HCT116 (cell line): Measurements from ENCODE around the gene CTIF. TPM values are rescaled to one million over a fixed set of nuclear protein-coding genes. Genes with fewer than 3 reads are reported as not detected.
A peak's percentile ranks its signal among the peaks of the same experiment; 100 is the strongest.

Experiments used
- ATAC-seq: fragments of 200-7000 bp; cut with Tn5 transposase; 2 replicates; pipeline ENCODE4 v1.9.1; 2020; ENCODE audit warnings: mild to moderate bottlenecking, moderate library complexity
- BruUV-seq: library from RNA; stranded (reverse); fragments of 400-500 nt; replicated peaks from 2 replicates; lab custom pipeline; 2021; lab: Mats Ljungman, UMichigan
- CTCF ChIA-PET: fragments of 300-600 bp; sonication (Branson Sonifier 250); formaldehyde crosslinking; loops from one replicate; lab custom pipeline; 2021; ENCODE audit warnings: antibody characterized with exemption; lab: Charles Lee
- POLR2A ChIA-PET: fragments of 300-600, 350-600 bp; sonication (Branson Sonifier 250); formaldehyde crosslinking; loops from one replicate; lab custom pipeline; 2021; ENCODE audit warnings: antibody characterized with exemption; lab: Charles Lee
- RAD21 ChIA-PET, 2 experiments: fragments of 300-600 bp; sonication (Branson Sonifier 250); formaldehyde crosslinking; loops; one replicate each; lab custom pipeline; 2023; ENCODE audit warnings: low total read pairs in 2 of 2; ENCODE audit not compliant: uncharacterized antibody in 2 of 2, unreplicated experiment in 2 of 2, low non-redundant PET in 1 of 2; lab: Charles Lee
- DNase-seq: peaks from one replicate; pipeline ENCODE4 v3.0.0-alpha.2; 2010; ENCODE audit warnings: low read depth, low spot score
- H2AFZ ChIP-seq: fragments of 200-600 bp; shearing (Covaris generic), sonication (generic); 2 replicates; pipeline ENCODE4 v1.6.1; 2017; ENCODE audit warnings: low read depth, mixed run types, mixed read lengths, antibody characterized with exemption, low read length; ENCODE audit not compliant: poor library complexity, severe bottlenecking
- H3K27ac ChIP-seq: 2 replicates; pipeline ENCODE4 v1.5.1; 2012; ENCODE audit warnings: low read depth, low read length
- H3K27me3 ChIP-seq: fragments of 200-600 bp; sonication (generic); 2 replicates; pipeline ENCODE4 v1.6.1; 2016; ENCODE audit warnings: mixed run types, low read length, mixed read lengths; ENCODE audit not compliant: insufficient read depth
- H3K36me3 ChIP-seq, 2 experiments: fragments of 200-500 bp in 1 of 2; fragments of 200-600 bp in 1 of 2; sonication (Bioruptor generic) in 1 of 2; sonication (generic) in 1 of 2; 2 replicates each; pipeline versions ENCODE4 v1.5.1 to v1.6.1; 2014 to 2016; ENCODE audit warnings: low read length in 2 of 2, inconsistent platforms in 1 of 2, mixed read lengths in 1 of 2, mixed run types in 1 of 2; ENCODE audit not compliant: insufficient read depth in 2 of 2, control insufficient read depth in 1 of 2
- H3K4me1 ChIP-seq, 2 experiments: fragments of 200-600 bp in 1 of 2; sonication (generic) in 1 of 2; 2 replicates each; pipeline versions ENCODE4 v1.5.1 to v1.6.1; 2012 to 2017; ENCODE audit warnings: low read length in 2 of 2, inconsistent platforms in 1 of 2, mild to moderate bottlenecking in 1 of 2, mixed read lengths in 1 of 2, mixed run types in 1 of 2, moderate library complexity in 1 of 2; ENCODE audit not compliant: insufficient read depth in 2 of 2, control insufficient read depth in 1 of 2
- H3K4me2 ChIP-seq: fragments of 200-600 bp; sonication (generic); 2 replicates; pipeline ENCODE4 v1.6.1; 2017; ENCODE audit warnings: mixed run types, low read length, mixed read lengths
- H3K4me3 ChIP-seq, 2 experiments: fragments of 200-600 bp in 1 of 2; sonication (generic) in 1 of 2; replicated peaks in 1 of 2; 2 replicates each; pipeline ENCODE4 v1.5.1; 2011 to 2016; ENCODE audit warnings: low read length in 2 of 2, control low read depth in 1 of 2, low read depth in 1 of 2, mild to moderate bottlenecking in 1 of 2, mixed read lengths in 1 of 2, mixed run types in 1 of 2
- H3K79me2 ChIP-seq: fragments of 200-600 bp; sonication (generic); 2 replicates; pipeline ENCODE4 v1.6.1; 2017; ENCODE audit warnings: mild to moderate bottlenecking, mixed run types, low read length, moderate library complexity, mixed read lengths; ENCODE audit not compliant: insufficient read depth
- H3K9ac ChIP-seq: fragments of 200-600 bp; sonication (generic); 2 replicates; pipeline ENCODE4 v1.6.1; 2016; ENCODE audit warnings: low read length, mixed read lengths
- H3K9me2 ChIP-seq: fragments of 200-600 bp; sonication (generic), shearing (Covaris generic); 2 replicates; pipeline ENCODE4 v1.6.1; 2017; ENCODE audit warnings: mixed run types, mild to moderate bottlenecking, moderate library complexity; ENCODE audit not compliant: insufficient read depth
- H3K9me3 ChIP-seq, 2 experiments: fragments of 200-500 bp in 1 of 2; fragments of 200-600 bp in 1 of 2; sonication (Bioruptor generic) in 1 of 2; sonication (generic) in 1 of 2; 2 replicates each; pipeline ENCODE4 v1.6.1; 2014 to 2017; ENCODE audit warnings: low read length in 2 of 2, mixed read lengths in 2 of 2, inconsistent platforms in 1 of 2, low read depth in 1 of 2, mild to moderate bottlenecking in 1 of 2, mixed run types in 1 of 2, moderate library complexity in 1 of 2; ENCODE audit not compliant: control insufficient read depth in 1 of 2, insufficient read depth in 1 of 2
- H4K20me1 ChIP-seq: fragments of 200-600 bp; sonication (generic), shearing (Covaris generic); 2 replicates; pipeline ENCODE4 v1.6.1; 2017; ENCODE audit warnings: mixed run types, mild to moderate bottlenecking, moderate library complexity; ENCODE audit not compliant: insufficient read depth
- CBX3 ChIP-seq: IDR thresholded peaks from 2 replicates; pipeline ENCODE4 v1.6.1; 2012; ENCODE audit warnings: low read depth
- ELF1 ChIP-seq: IDR thresholded peaks from 2 replicates; pipeline ENCODE4 v1.6.1; 2012; ENCODE audit warnings: low read depth, borderline replicate concordance
- EZH2phosphoT487 ChIP-seq: fragments of 200-600 bp; IDR thresholded peaks from 2 replicates; pipeline ENCODE4 v1.6.1; 2018; ENCODE audit warnings: antibody characterized with exemption, borderline replicate concordance
- FOSL1 ChIP-seq: IDR thresholded peaks from 2 replicates; pipeline ENCODE4 v1.6.1; 2012; ENCODE audit warnings: low read depth
- POLR2A ChIP-seq: IDR thresholded peaks from 2 replicates; pipeline ENCODE4 v1.7.0; 2011; ENCODE audit warnings: borderline replicate concordance; ENCODE audit not compliant: insufficient read depth, insufficient read length; ENCODE audit errors: extremely low read depth
- RAD21 ChIP-seq: IDR thresholded peaks from 2 replicates; pipeline ENCODE4 v1.6.1; 2012; ENCODE audit warnings: low read depth, mild to moderate bottlenecking
- SP1 ChIP-seq: IDR thresholded peaks from 2 replicates; pipeline ENCODE4 v1.6.1; 2012; ENCODE audit warnings: low read depth
- TCF7L2 ChIP-seq: IDR thresholded peaks from 2 replicates; pipeline ENCODE4 v1.7.0; 2011; ENCODE audit warnings: borderline replicate concordance, inconsistent platforms; ENCODE audit not compliant: insufficient read depth, insufficient read length; ENCODE audit errors: extremely low read depth
- YY1 ChIP-seq: IDR thresholded peaks from 2 replicates; pipeline ENCODE4 v1.6.1; 2011; ENCODE audit warnings: low read length, low read depth, moderate library complexity, mild to moderate bottlenecking; ENCODE audit not compliant: insufficient replicate concordance; ENCODE audit errors: extremely low read depth
- ZFX ChIP-seq: fragments of 450-650 bp; IDR thresholded peaks from 2 replicates; pipeline ENCODE4 v1.6.1; 2017
- ZNF274 ChIP-seq: fragments of 200-500 bp; sonication (Bioruptor generic); IDR thresholded peaks from 2 replicates; pipeline ENCODE4 v1.6.1; 2014; ENCODE audit warnings: mild to moderate bottlenecking, low read depth, low read length, inconsistent platforms
- intact Hi-C: fragments of 100-400 bp; cut with micrococcal nuclease; formaldehyde crosslinking; loops from 2 replicates; pipeline ENCODE4 v1.10.0; 2022
- total RNA-seq: library from RNA; stranded (reverse); gene quantifications from one replicate; pipeline ENCODE4 v1.2.1, GENCODE V29; 2021; ENCODE audit not compliant: unreplicated experiment
- TF ChIP-seq, protein P1 (sequence below), 3 experiments: fragments of 200-600 bp in 1 of 3; sonication (generic) in 1 of 3; IDR thresholded peaks in 2 of 3; conservative IDR thresholded peaks in 1 of 3; 2 replicates each; pipeline ENCODE4 v1.5.1; 2012 to 2017; ENCODE audit warnings: low read depth in 2 of 3, low read length in 2 of 3, antibody characterized with exemption in 1 of 3, borderline replicate concordance in 1 of 3, control low read depth in 1 of 3, mild to moderate bottlenecking in 1 of 3, mixed read lengths in 1 of 3, mixed run types in 1 of 3, moderate library complexity in 1 of 3; ENCODE audit not compliant: insufficient read depth in 1 of 3
- TF ChIP-seq, protein P2 (sequence below): IDR thresholded peaks from 2 replicates; pipeline ENCODE4 v1.6.1; 2011; ENCODE audit warnings: mild to moderate bottlenecking, low read length, moderate library complexity; ENCODE audit not compliant: insufficient replicate concordance; ENCODE audit errors: extremely low read depth
- TF ChIP-seq, protein P3 (sequence below): IDR thresholded peaks from 2 replicates; pipeline ENCODE4 v1.6.1; 2012

Gene CTIF
- total RNA-seq, 1 experiment from 2014 or later = 19.7 TPM

DNA sequence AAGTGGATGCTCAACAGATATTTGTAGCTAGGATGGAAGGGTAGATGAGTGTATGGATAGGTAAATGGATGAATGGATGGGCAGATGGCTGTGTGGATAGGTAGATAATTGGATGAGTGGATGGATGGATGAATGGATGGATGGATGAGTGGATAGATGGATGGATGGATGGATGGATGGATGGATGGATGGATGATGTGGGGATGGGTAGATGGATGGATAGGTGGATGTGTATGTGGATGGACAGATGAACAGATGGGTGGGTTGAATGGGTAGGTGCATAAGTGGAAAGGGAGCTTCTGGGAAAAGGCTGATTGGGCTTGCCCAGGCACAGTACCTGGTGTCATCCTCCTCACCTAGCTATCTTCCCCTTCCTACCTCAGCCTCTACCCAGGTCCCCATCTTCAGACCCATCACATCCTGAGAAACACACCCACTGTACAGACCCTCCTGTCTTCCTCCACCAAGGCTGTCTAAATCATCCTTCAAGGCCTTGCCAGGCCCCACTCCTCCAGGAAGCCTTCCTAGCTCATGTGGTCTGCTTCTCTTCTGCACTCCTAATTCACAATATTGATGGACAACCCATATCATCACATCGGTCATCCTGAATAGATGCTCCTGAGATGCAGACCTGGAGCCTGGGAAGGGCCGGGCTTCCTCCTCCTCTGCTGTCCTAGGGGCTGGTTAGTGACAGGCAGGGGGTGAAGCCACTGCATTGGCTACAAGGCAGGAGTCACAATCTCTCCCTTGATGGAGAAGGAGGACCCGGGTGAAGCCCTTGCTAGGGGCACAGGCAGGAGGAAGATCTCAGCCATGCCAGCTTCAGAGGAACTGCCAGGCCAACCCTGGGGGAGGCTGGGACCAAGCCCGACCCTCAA is 362.6 kb downstream of the CTIF start:
- no peaks in the 10 kb centered on the region for H3K9me2 ChIP-seq
- peaks cover 23 to 35% of the 10 kb centered on the region in 2 experiments for H3K4me1 ChIP-seq
- RAD21 ChIA-PET = no interaction called here
- no peak overlapping the region for H3K27ac ChIP-seq
- CTCF ChIA-PET = no interaction called here
- H3K9ac ChIP-seq = 0 out of 2 replicates have a peak overlapping the region, but pooled peaks have one; percentile 17
- H3K9me3 ChIP-seq = no peaks in the 10 kb centered on the region
- TF ChIP-seq EZH2phosphoT487 (no peak), ZFX (no peak), CBX3 (no peak), YY1 (no peak), ELF1 (no peak), ZNF274 (no peak), TCF7L2 (no peak), FOSL1 (no peak), SP1 (no peak), POLR2A (no peak), RAD21 (no peak)
- TF ChIP-seq, protein P1, sequence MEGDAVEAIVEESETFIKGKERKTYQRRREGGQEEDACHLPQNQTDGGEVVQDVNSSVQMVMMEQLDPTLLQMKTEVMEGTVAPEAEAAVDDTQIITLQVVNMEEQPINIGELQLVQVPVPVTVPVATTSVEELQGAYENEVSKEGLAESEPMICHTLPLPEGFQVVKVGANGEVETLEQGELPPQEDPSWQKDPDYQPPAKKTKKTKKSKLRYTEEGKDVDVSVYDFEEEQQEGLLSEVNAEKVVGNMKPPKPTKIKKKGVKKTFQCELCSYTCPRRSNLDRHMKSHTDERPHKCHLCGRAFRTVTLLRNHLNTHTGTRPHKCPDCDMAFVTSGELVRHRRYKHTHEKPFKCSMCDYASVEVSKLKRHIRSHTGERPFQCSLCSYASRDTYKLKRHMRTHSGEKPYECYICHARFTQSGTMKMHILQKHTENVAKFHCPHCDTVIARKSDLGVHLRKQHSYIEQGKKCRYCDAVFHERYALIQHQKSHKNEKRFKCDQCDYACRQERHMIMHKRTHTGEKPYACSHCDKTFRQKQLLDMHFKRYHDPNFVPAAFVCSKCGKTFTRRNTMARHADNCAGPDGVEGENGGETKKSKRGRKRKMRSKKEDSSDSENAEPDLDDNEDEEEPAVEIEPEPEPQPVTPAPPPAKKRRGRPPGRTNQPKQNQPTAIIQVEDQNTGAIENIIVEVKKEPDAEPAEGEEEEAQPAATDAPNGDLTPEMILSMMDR (IDR thresholded peaks at IDR 0.05 in 2 of 3, conservative IDR thresholded peaks at IDR 0.05 in 1 of 3; ENCODE audit: borderline replicate concordance in 1 of 3, insufficient read depth in 1 of 3, low read depth in 2 of 3, low read length in 2 of 3) = no peak
- TF ChIP-seq, protein P2, sequence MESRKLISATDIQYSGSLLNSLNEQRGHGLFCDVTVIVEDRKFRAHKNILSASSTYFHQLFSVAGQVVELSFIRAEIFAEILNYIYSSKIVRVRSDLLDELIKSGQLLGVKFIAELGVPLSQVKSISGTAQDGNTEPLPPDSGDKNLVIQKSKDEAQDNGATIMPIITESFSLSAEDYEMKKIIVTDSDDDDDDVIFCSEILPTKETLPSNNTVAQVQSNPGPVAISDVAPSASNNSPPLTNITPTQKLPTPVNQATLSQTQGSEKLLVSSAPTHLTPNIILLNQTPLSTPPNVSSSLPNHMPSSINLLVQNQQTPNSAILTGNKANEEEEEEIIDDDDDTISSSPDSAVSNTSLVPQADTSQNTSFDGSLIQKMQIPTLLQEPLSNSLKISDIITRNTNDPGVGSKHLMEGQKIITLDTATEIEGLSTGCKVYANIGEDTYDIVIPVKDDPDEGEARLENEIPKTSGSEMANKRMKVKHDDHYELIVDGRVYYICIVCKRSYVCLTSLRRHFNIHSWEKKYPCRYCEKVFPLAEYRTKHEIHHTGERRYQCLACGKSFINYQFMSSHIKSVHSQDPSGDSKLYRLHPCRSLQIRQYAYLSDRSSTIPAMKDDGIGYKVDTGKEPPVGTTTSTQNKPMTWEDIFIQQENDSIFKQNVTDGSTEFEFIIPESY = no peak
- TF ChIP-seq, protein P3, sequence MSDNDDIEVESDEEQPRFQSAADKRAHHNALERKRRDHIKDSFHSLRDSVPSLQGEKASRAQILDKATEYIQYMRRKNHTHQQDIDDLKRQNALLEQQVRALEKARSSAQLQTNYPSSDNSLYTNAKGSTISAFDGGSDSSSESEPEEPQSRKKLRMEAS = no peak
- POLR2A ChIA-PET = no interaction called here
- no peak for DNase-seq
- H4K20me1 ChIP-seq = no peaks in the 10 kb centered on the region
- intact Hi-C loops = no loop called here
- no peak overlapping the region for H2AFZ ChIP-seq
- H3K79me2 ChIP-seq = no peaks in the 10 kb centered on the region
- peak overlapping the region in 1 of 2 experiments; percentile 22; a peak in 1 of 4 replicates for H3K4me3 ChIP-seq
- H3K4me2 ChIP-seq = peak overlapping the region; percentile 58
- H3K27me3 ChIP-seq = peaks cover 23% of the 10 kb centered on the region; the same call in 1 of the 2 replicates
- no TSS peak for BruUV-seq
- ATAC-seq = no peak
- H3K36me3 ChIP-seq = no peaks in the 10 kb centered on the region
